NCI-H748 (cell line): ENCODE measurements around the gene ZNF213.

Source experiments
- DNase-seq: peaks from one replicate; lab custom pipeline; 2025; ENCODE audit not compliant: unreplicated experiment; lab: John Stamatoyannopoulos, UW

Gene ZNF213

DNA sequence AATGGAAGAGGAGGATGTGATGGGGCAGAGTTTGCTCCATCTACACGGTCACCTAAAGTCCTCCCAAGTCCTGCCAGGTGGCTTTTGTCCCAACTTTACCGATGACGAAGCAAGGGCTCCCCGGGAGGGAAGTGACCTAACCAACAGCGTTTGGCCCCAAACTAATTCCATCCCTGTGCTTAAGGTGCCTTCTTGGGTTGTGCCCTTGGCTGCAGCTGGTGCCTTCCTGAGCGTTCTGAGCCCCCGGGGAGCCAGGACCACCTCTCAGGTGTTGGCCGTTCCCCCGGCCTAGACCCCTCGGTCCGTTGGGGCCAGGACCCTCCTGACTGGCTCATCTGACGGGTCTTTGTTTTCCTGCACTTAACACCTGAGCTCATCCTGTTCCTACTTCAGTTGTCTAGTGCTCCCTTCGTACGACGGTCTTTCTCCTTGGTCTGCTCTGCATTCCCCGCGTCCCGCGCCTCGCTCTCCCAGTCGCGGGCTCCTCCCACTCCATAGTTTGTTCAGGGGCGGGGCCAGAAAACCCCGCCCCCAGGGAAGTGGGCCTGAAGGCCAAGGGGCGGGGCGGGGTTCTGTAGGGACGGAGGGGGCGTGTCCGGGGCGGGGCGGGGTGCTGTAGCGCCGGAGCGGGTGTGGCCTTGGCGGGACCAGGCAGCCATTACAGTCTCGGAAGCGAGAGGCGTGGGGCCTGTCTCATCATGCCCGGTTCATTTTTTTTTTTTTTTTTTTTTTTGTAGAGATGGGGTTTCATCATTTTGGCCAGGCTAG is 34.9 kb upstream of the ZNF213 start:
- peak; percentile 89 for DNase-seq

DNA sequence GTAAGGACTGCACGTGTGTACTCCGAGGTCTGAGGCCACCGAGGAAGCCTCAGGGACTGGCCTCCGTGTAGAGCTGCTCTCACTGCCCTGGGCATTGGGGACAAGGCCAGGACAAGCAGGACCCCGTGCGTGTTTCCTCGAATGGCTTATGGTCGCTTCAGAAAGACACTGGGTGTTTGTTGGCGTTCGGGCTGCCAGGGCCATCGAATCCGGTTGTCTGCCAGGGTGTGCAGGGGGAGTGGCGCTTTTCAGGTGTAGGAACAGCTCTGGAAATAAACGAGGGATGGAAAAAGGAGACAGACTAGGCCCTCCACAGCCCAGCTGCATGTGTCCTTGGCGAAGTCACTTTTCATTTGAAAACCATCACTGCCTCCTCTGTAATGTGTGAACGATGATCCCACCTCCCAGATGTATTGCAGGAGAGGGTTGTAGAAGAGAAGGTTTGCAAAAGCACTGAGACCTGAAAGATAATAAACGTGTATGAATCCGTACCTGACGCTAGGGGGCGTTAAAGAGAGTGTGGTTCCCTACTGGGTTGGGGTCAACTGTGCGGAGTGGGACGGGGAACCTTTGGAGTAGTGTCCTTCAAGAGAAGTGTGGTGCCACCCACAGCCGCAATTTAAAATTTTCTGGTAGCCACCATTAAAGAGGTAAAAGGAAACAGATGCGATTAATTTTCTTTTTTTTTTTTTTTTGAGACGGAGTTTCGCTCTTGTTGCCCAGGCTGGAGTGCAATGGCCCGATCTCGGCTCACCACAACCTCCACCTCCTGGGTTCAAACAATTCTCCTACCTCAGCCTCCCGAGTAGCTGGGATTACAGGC is 33.6 kb upstream of the ZNF213 start:
- peak; percentile 18 for DNase-seq

DNA sequence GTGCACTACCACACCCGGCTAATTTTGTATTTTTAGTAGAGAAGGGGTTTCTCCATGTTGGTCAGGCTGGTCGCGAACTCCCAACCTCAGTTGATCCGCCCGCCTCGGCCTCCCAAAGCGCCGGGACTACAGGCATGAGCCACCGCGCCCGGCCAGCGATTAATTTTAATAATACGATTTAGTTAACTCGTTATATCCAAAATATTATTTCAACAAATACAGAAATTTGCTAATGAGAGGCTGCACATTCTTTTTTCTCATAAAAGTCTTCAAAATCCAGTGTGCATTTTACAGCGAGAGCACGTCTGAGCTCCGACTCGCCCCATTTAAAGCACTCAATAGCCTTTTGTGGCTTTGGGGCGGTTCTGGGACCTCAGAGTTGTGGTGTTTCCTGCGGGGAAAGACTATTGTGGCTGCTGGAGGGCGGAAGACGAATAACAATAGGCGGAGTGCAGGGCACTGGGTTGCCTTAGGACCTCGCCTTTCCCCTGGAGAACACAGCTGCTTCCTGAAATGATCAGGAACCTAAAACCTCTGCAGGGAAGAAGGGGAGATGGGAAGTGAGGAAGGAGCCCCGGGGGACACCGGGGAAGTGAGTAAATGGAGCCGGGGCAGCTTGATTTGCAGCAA is 32.9 kb upstream of the ZNF213 start:
- no peak for DNase-seq

DNA sequence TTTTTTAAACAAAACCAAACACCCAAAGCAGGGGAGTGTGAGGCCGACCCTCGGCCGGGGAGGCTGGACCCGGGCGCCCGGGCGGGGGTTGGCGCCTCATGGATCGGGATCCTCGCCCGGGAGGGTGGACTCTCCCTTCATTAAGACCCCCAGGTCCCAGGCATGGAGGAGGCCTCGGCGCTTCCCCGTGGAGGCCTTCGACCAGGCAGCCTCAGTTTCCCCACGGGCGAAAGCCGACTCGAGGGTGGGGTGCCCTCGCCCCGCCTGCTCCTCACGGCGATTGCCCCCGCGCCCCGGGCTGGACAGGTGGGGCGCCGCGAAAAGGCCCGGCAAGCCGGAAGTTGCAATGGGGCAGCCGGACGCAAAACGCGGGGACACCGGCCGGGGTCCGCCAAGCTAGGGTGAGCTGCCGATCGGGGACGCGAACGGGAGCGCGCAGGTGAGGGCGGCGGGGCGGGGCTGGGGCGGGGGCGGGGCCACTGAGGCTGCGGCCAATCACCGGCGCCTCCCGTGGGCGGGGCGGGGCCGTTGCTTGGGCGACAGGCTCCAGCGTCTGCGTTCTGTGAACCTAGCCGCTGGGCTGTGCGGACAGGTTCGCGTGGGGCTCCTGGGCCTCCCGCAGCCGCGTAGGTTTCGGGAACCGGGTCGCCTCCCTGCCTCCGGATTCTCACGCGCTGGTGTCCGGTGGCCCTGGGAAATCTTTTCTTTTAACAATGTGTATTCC is 28.5 kb upstream of the ZNF213 start:
- DNase-seq: peak; percentile 92

DNA sequence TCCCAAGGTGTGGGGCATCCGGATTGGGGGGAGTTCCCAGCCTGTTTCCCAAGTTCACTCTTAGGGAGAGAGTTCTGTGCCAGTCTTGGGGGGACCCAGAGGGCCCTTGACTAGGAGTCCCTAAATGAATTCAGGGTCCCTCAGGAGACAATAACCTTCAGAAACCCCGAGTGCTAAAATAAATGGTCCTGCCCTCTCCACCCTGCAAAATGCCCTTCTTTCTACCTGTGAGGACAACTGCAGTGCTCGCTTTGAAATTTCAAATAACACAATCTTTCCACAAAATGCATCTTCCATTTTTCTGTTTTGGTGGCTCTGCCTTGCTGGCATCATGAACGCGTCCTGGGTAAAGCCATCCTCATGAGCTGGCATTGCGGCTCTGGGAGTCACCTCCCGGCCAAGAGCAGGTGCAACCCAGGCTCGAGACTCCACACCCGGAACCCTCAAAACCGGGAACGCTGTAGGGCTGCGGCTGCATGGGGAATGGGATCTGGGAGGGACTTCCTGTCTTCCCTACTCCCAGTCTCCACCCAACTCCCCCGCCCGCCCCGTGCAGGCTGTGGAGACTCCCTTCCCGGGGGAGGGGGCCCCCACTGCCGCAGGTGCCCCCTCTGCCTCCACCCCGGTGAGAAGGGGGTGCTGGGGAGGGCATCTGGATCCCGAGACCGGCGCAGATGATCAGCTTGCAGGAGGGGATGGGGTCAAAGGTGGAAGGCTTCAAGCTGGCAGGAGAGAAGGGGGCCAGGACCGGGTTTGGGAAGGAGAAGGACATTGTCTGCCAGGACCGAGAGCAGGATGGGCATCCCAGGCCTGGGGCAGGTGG is 22.6 kb upstream of the ZNF213 start, which contains the start of gene ZNF205:
ZNF205 (plus strand) TSS at position 529 of the 823 bp plus-strand sequence. CDS start 845 bp downstream, outside the sequence.
- DNase-seq: peak; percentile 85

DNA sequence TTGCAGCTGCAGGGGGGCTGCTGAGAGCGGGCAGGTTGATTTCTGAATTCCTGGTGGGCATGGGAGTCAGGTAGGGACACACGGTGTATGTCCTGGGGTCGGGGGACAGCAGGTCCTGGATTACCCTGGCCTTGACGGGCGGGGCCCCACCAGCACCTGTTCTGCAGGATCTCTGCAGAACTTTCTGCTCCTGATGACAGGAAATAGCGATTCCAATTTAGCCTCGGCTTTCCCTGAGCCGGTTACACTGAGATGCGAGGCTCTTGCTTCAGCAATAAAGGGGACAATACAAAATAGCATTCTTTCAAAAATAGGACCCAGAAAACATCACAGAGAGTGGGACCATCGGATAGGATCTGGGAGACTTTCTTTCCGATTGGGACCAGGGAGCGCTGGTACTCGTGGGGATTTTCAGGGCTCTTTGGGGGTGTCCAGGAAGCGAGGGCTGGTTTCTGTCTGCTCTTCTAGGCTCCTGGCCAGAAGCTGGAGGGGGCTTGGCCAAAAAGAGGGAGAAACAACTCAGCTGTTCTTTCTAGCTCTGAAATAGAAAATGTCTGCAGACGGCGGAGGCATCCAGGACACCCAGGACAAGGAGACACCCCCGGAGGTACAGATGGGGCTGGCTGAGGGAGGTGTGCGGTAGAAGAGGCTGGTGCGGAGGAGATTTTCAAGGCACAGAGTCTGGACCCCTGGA is 21.8 kb upstream of the ZNF213 start:
- DNase-seq: no peak

DNA sequence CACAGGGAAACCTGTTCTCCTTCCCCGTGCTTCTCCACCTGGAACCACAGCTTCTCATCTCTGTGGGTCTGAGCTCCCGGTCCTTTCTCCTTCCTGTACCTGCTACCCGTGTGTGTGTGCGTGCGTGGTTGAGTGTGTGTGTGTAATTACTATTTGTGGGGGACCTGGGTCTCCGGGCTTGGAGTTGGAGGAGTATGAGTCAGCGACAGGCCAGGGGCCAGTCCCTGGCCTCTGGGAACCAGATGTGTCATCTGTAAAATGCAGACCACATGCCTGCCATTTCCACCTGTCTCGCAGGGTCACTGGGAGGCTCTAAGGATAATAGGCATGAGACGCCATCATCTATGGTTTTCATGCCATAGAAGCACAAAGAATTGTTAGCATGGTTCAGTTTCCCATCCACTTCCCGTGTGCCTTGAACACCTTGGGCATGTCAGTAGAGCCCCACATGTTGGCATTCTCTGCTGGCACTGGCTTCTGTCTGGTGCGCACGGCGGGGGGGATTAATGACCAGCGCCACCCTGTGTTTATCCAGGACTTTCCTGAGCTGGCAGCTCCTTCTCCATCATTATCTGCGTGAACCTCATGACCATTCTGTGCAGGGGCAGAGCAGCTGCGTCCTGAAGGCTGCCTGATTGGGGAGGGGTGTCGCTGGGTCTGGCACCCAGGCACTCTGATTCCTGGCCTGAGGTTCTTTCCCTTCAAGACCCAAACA is 20.9 kb upstream of the ZNF213 start:
- DNase-seq: no peak

DNA sequence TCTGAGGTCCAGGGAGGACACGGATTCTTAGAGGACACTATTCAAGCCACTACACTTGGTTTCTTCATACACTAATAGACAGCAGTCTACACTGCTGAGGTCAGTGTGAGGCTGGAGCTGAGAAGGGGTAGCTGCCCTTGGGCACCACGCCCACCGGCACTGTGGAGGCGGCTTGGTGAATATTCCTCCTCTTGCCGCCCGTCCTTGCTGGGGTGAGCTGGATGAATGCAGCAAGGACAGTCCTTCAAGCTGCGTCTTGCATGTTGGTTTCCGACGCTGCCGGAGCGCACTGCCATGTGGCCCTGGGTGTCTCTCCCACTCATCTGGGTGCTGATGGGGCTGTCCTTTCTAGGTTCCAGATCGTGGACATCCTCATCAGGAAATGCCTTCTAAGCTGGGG is 19.8 kb upstream of the ZNF213 start:
- no peak for DNase-seq

DNA sequence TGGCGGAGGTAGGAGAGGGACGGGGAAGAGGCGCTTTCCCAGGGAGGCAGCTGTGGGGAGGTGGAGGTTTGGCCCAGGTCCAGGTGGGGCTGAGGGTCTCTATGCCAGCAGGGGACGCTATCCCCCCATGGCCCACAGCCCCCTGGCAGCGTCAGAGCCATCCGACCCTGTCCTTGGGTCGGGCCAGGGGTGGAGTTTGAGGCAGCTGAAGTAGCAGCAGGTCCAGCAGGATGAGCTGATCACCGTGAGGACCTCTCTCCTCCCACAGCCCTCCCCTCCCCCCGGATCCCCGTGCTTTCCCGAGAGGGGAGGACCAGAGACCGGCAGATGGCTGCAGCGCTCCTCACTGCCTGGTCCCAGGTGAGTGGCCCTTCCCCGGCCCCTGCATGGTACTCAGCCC is 19.3 kb upstream of the ZNF213 start:
- no peak for DNase-seq

DNA sequence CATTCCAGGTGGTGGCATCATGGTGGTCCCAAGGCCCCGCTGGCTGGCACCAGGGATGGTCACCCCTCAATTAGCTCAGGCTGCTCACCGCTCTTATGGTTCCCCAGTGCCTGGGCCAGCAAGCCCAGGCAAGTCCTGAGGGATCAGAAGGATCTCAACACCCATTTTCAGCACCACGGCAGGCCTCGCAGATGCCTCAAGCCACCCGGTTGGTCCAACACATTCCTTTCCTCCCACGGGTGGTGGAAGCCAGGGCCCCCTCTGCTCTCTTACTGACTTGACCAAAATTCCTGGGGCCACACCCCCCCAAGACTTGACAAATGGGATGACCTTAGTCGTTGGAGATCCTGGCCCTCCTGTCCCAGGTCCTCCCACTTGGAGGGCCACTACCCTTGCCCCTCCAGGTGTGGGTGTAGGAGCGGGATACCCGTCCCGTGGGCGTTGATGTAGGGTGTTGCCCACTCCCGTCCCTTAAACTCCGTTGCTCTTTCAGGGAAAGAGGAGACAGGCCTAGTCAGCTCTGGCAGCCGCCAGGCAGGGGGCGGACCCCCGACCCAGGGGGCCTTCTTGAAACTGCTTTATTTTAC is 16.5 kb upstream of the ZNF213 start:
- no peak for DNase-seq

DNA sequence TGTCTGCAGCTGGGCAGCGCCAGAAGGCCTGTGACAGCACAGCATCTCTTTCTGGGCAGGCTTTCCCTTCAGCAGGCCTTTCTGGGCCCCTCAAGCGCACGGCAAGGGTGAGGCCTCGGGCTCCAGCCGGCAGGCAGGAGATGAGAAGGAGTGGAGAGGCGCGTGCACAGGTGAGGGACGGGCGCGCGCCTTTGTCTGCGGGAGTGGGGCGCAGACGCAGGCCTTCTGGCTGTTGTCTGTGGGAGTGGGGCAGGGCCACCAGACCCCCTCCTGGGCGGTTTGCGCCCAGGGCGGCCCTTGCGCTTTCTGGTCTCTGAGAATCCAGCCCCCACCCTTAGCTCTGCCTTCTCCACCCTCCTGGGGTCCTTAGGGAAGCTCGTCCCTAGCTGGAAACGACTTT is 16.0 kb upstream of the ZNF213 start:
- DNase-seq: no peak

DNA sequence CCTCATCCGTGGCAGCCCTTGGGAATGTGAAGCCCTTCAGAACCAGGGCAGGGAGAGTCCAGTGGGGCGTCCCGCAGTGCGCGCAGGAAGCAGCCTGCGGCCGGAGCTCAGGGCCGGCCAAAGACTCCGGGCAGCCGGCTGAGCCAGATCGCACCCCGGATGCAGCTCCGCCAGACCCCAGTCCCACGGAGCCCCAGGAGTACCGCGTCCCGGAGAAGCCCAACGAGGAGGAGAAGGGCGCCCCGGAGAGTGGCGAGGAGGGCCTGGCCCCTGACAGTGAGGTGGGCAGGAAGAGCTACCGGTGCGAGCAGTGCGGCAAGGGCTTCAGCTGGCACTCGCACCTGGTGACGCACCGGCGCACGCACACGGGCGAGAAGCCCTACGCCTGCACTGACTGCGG is 15.5 kb upstream of the ZNF213 start:
- DNase-seq: no peak

DNA sequence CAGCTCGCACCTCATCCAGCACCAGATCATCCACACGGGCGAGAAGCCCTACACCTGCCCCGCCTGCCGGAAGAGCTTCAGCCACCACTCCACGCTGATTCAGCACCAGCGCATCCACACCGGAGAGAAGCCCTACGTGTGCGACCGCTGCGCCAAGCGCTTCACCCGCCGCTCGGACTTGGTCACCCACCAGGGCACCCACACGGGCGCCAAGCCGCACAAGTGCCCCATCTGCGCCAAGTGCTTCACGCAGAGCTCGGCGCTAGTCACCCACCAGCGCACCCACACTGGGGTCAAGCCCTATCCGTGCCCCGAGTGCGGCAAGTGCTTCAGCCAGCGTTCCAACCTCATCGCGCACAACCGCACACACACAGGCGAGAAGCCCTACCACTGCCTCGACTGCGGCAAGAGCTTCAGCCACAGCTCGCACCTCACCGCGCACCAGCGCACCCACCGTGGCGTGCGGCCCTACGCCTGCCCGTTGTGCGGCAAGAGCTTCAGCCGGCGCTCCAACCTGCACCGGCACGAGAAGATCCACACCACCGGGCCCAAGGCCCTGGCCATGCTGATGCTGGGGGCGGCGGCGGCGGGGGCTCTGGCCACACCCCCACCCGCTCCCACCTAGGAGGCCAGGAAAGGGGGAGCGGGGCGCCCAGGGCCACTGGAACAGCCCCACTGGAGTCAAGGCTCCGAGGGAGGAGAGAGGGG is 15.0 kb upstream of the ZNF213 start:
- no peak for DNase-seq

DNA sequence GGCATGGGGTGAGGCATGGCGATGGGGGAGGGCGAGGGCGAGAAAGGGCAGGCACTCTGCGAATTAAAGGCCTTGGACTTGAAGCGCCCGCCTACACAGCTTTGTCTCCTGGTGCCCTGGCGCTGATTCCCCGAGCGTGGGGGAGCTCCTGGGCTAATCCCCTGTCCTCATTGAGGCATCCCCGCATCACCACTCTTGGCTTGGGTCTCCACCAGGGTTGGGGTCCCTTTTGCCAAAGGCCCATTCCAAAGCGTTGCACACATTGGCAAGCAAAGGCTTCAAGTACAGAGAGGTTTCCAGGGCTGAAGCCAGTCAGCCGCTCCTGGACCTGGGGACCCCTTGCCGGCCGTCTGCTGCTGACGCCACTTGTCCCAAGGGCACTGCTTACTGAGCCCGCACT is 14.4 kb upstream of the ZNF213 start:
- DNase-seq: no peak

DNA sequence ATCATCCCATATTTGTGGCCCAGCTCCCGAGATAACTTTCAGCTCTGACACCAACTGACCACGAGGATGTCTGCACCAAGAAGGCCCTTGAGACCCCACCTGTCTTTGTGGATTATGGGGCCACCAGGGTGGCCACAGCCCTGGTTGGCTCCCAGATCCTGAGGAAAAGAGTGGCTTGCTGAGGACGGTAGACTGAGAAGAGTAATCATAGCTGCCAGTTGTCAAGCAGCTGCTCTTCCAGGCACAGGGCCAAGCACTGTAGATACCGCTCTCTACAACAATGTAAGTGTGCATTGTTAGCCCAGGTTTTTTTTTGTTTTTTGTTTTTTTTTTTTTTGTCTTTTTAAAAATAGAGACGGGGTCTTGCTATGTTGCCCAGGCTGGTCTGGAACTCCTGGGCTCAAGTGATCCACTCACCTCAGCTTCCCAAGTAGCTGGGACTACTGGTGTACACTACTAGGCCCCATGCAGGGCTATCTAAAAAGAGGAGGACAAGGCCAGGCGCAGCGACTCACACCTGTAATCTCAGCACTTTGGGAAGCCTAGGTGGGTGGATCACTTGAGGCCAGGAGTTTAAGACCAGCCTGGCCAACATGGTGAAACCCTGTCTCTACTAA is 12.9 kb upstream of the ZNF213 start:
- no peak for DNase-seq

DNA sequence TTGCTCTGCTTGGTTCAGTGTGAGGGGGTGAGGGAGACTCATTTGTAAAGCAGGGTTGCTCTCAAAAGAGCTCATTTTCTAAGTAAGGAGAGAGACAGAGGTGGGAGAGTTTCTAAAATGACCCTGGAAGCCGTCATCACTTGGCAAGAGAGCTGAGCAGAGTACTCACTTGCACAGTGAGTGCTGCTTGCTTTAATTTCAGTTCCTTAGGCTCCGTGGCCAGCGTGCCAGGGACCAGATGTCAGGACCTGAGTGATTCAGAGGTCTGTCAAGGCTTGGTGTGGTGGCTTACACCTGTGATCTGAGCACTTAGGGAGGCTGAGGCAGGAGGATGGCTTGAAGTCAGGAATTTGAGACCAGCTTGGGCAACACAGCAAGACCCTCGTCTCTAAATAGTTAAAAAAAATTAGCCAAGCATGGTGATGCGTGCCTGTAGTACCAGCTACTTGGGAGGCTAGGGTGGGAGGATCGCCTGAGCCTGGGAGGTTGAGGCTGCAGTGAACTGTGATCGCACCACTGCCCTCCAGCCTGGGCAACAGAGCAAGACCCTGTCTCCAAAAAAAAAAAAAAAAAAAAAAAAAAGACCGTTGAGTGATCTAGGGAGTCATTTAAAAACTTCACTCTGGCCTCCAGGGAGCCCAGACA is 11.8 kb upstream of the ZNF213 start:
- no peak for DNase-seq
